Measurements from ENCODE around the gene JPH2.
A peak's percentile ranks its signal among the peaks of the same experiment; 100 is the strongest.

JPH2 gene

GRCh38 chr20:44095831-44096230 is 91.2 kb downstream of the JPH2 start:
- DNase-seq = no peak

GRCh38 chr20:44093249-44093582 is 93.8 kb downstream of the JPH2 start:
- no peak for DNase-seq

GRCh38 chr20:44092551-44093248 is 94.3 kb downstream of the JPH2 start:
- DNase-seq = no peak

GRCh38 chr20:44091026-44091425 is 96.0 kb downstream of the JPH2 start:
- DNase-seq = no peak

- DNase-seq = no peak
These were observed 96.9 kb downstream of the JPH2 start for GRCh38 chr20:44089987-44090674.

GRCh38 chr20:44087857-44088120 is 99.2 kb downstream of the JPH2 start:
- no peak for DNase-seq

- DNase-seq = no peak
These were observed 99.7 kb downstream of the JPH2 start for GRCh38 chr20:44087051-44087856.

GRCh38 chr20:44085616-44086434 is 101.2 kb downstream of the JPH2 start:
- DNase-seq = no peak

- no peak for DNase-seq
These were observed 102.1 kb downstream of the JPH2 start for GRCh38 chr20:44084891-44085290.

- no peak for DNase-seq
These were observed 102.5 kb downstream of the JPH2 start for GRCh38 chr20:44084439-44084838.

- peak; percentile 5 for DNase-seq
These were observed 103.6 kb downstream of the JPH2 start for GRCh38 chr20:44083220-44083933.

- DNase-seq = no peak
These were observed 105.1 kb downstream of the JPH2 start for GRCh38 chr20:44081888-44082287.

GRCh38 chr20:44081476-44081875 is 105.5 kb downstream of the JPH2 start:
- DNase-seq = no peak

- DNase-seq = peak; percentile 28
These were observed 106.2 kb downstream of the JPH2 start for GRCh38 chr20:44080646-44081267.

- DNase-seq = no peak
These were observed 106.9 kb downstream of the JPH2 start for GRCh38 chr20:44080064-44080463.

GRCh38 chr20:44079291-44079690 is 107.7 kb downstream of the JPH2 start:
- no peak for DNase-seq

- no peak for DNase-seq
These were observed 111.1 kb downstream of the JPH2 start for GRCh38 chr20:44075950-44076232.

- no peak for DNase-seq
These were observed 111.6 kb downstream of the JPH2 start for GRCh38 chr20:44075191-44075949.

- DNase-seq = no peak
These were observed 112.5 kb downstream of the JPH2 start for GRCh38 chr20:44074252-44075151.

- DNase-seq = no peak
These were observed 113.3 kb downstream of the JPH2 start for GRCh38 chr20:44073675-44074071.
